GM18873 (cell line): ENCODE measurements around the gene CEP135.
A peak's percentile ranks its signal among the peaks of the same experiment; 100 is the strongest.

Experiments
- ATAC-seq: cut with Tn5 transposase; IDR thresholded peaks from one replicate; pipeline ENCODE4 v1.9.1; 2021; ENCODE audit warnings: mild to moderate bottlenecking, moderate library complexity, moderate number of reproducible peaks; ENCODE audit not compliant: unreplicated experiment, low FRiP score

CEP135 gene

GRCh38 chr4:56003606-56004005 lies 54.9 kb downstream of the CEP135 start:
- no peak for ATAC-seq

GRCh38 chr4:56004235-56004634 lies 55.5 kb downstream of the CEP135 start:
- no peak for ATAC-seq

GRCh38 chr4:56007154-56007553 lies 58.4 kb downstream of the CEP135 start:
- ATAC-seq = no peak

- ATAC-seq = no peak
These were observed 59.5 kb downstream of the CEP135 start for GRCh38 chr4:56008206-56008605.

GRCh38 chr4:56026596-56026995 lies 77.9 kb downstream of the CEP135 start:
- ATAC-seq = no peak

- no peak for ATAC-seq
These were observed 79.4 kb downstream of the CEP135 start for GRCh38 chr4:56028165-56028564.

- no peak for ATAC-seq
These were observed 89.9 kb downstream of the CEP135 start for GRCh38 chr4:56038487-56039162.

GRCh38 chr4:56040842-56041241 lies 92.1 kb downstream of the CEP135 start:
- ATAC-seq = no peak

GRCh38 chr4:56042225-56042624 lies 93.5 kb downstream of the CEP135 start:
- ATAC-seq = no peak

GRCh38 chr4:56048383-56048701 lies 99.6 kb downstream of the CEP135 start:
- ATAC-seq = no peak

GRCh38 chr4:56048702-56049431 lies 100.1 kb downstream of the CEP135 start:
- peak; percentile 80 for ATAC-seq

- ATAC-seq = no peak
These were observed 101.9 kb downstream of the CEP135 start for GRCh38 chr4:56050625-56051024.

GRCh38 chr4:56051029-56051709 lies 102.4 kb downstream of the CEP135 start:
- ATAC-seq = no peak

GRCh38 chr4:56051710-56052075 lies 102.9 kb downstream of the CEP135 start:
- ATAC-seq = no peak

GRCh38 chr4:56052481-56052880 lies 103.7 kb downstream of the CEP135 start:
- ATAC-seq = no peak

- ATAC-seq = no peak
These were observed 104.2 kb downstream of the CEP135 start for GRCh38 chr4:56052966-56053365.

GRCh38 chr4:56055027-56055977 lies 106.6 kb downstream of the CEP135 start:
- ATAC-seq = no peak

- no peak for ATAC-seq
These were observed 107.2 kb downstream of the CEP135 start for GRCh38 chr4:56055991-56056390.

GRCh38 chr4:56058555-56058954 lies 109.8 kb downstream of the CEP135 start:
- no peak for ATAC-seq

GRCh38 chr4:56060036-56060435 lies 111.3 kb downstream of the CEP135 start:
- no peak for ATAC-seq

- ATAC-seq = no peak
These were observed 113.4 kb downstream of the CEP135 start for GRCh38 chr4:56062106-56062505.
